Measurements from ENCODE around the gene AFF3. TPM values are rescaled to one million over a fixed set of nuclear protein-coding genes. Genes with fewer than 3 reads are reported as not detected.
A peak's percentile ranks its signal among the peaks of the same experiment; 100 is the strongest.

AFF3 gene
- total RNA-seq, 1 donor from 2014 or later = 44.6 TPM

DNA sequence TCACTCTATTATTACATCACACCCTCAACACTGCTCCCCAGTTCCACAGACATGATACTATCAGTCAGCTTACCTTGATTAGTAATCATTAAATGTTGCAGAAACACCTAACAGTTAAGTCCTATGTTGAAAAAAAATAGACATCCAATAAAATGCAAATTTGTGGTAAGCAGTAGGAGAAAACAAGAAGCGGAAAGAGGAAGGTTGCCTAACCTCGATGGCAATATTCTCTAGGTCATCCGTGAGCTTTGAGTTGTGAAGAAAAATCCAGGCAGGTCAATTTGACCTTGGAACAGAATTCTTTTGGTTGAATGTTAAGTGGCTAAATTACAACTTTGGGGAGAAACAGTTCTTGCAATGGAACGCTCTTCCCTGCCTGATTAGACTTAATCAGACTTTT lies 264.4 kb downstream of the AFF3 start:
- intact Hi-C loops (cut with DNase I) = no loop called here
- no peak for DNase-seq
- H3K4me3 ChIP-seq = no peak overlapping the region
- H3K36me3 ChIP-seq = no peaks in the 10 kb centered on the region
- ATAC-seq = no peak
- no peak overlapping the region for H3K27ac ChIP-seq
- no peaks in the 10 kb centered on the region for H3K9me3 ChIP-seq
- H3K4me1 ChIP-seq = no peaks in the 10 kb centered on the region
- no peaks in the 10 kb centered on the region for H3K27me3 ChIP-seq
- TF ChIP-seq, protein P1, sequence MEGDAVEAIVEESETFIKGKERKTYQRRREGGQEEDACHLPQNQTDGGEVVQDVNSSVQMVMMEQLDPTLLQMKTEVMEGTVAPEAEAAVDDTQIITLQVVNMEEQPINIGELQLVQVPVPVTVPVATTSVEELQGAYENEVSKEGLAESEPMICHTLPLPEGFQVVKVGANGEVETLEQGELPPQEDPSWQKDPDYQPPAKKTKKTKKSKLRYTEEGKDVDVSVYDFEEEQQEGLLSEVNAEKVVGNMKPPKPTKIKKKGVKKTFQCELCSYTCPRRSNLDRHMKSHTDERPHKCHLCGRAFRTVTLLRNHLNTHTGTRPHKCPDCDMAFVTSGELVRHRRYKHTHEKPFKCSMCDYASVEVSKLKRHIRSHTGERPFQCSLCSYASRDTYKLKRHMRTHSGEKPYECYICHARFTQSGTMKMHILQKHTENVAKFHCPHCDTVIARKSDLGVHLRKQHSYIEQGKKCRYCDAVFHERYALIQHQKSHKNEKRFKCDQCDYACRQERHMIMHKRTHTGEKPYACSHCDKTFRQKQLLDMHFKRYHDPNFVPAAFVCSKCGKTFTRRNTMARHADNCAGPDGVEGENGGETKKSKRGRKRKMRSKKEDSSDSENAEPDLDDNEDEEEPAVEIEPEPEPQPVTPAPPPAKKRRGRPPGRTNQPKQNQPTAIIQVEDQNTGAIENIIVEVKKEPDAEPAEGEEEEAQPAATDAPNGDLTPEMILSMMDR (IDR thresholded peaks at IDR 0.05) = no peak

DNA sequence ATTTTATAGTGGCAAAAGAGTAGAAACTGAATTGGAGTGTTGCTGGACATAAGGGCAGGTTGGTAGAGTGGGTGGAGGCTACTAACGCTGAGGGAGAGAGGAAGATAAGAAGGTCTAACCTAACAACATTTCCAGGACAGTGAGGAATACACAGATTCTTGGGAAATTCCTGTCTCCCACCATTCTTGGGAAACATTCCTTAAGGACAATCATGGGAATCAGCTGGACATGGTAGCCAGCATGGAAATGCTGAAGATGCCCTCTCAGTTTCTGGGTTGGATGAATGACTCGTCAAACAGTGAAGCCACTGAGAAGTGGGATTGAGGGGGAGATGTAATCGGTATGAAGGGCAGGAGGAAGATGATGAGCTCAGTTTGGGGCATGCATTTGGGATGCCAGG lies 265.4 kb downstream of the AFF3 start:
- ATAC-seq = no peak
- Histone ChIP-seq H3K9me3 (no peaks in the 10 kb centered on the region), H3K4me1 (no peaks in the 10 kb centered on the region), H3K4me3 (no peak overlapping the region), H3K36me3 (no peaks in the 10 kb centered on the region), H3K27me3 (no peaks in the 10 kb centered on the region), H3K27ac (no peak overlapping the region)
- intact Hi-C loops (cut with DNase I) = no loop called here
- TF ChIP-seq, protein P1 (IDR thresholded peaks at IDR 0.05) = no peak
- no peak for DNase-seq

DNA sequence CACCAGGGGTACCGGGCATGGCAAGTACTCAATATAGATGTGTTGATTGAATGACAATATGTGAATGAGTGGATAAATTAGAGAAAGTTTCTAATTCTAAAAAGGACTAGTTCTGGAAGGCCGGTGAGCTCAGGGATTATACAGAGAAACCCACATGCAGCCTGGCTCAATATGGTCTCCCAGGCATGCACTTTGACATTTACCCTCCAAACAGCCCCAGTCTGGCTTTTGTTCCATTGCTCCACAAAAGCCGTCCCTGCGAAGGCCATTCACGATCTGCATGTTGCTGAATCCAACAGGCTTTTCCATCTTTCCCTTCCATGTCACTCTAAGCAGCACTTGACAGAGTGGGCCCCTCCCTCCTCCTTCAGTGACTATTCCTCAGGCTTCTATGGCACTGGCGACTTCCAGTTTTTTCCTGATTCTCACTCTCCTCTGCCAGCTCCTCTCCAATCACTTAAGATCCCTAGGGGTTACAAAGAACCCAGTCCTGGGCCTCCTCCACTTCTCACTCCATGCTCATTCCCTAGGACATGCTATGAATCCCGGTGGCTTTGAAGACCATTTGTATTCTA lies 266.7 kb downstream of the AFF3 start:
- Histone ChIP-seq H3K4me1 (no peaks in the 10 kb centered on the region), H3K27ac (no peak overlapping the region), H3K9me3 (no peaks in the 10 kb centered on the region), H3K27me3 (no peaks in the 10 kb centered on the region), H3K36me3 (no peaks in the 10 kb centered on the region), H3K4me3 (no peak overlapping the region)
- DNase-seq (no peak), ATAC-seq (no peak)
- TF ChIP-seq, protein P1 (IDR thresholded peaks at IDR 0.05) = no peak
- intact Hi-C loops (cut with DNase I) = no loop called here

- peaks cover 7% of the 10 kb centered on the region for H3K4me1 ChIP-seq
- no peaks in the 10 kb centered on the region for H3K36me3 ChIP-seq
- H3K27ac ChIP-seq = no peak overlapping the region
- TF ChIP-seq, protein P1 (IDR thresholded peaks at IDR 0.05) = no peak
- no peak overlapping the region for H3K4me3 ChIP-seq
- no peaks in the 10 kb centered on the region for H3K27me3 ChIP-seq
- DNase-seq = no peak
- intact Hi-C loops (cut with DNase I) = no loop called here
- no peak for ATAC-seq
- no peaks in the 10 kb centered on the region for H3K9me3 ChIP-seq
These were observed 274.1 kb downstream of the AFF3 start for GRCh38 chr2:99868260-99868659.

GRCh38 chr2:99867770-99868169 lies 274.6 kb downstream of the AFF3 start:
- H3K4me3 ChIP-seq = no peak overlapping the region
- no peaks in the 10 kb centered on the region for H3K27me3 ChIP-seq
- H3K9me3 ChIP-seq = no peaks in the 10 kb centered on the region
- H3K36me3 ChIP-seq = no peaks in the 10 kb centered on the region
- no peak for DNase-seq
- H3K4me1 ChIP-seq = peaks cover 7% of the 10 kb centered on the region
- TF ChIP-seq, protein P1 (IDR thresholded peaks at IDR 0.05) = no peak
- peak; percentile 46 for ATAC-seq
- H3K27ac ChIP-seq = no peak overlapping the region
- intact Hi-C loops (cut with DNase I) = no loop called here
